CD4-positive, alpha-beta T cell (primary cell): ENCODE results near the gene FAM107B. TPM values are rescaled to one million over a fixed set of nuclear protein-coding genes. Genes with fewer than 3 reads are reported as not detected.

Experiments
- ATAC-seq: fragments of 200-7000 bp; cut with Tn5 transposase; one replicate; pipeline ENCODE4 v1.10.0; 2022; ENCODE audit warnings: mild to moderate bottlenecking; ENCODE audit not compliant: poor library complexity
- CTCF ChIA-PET: fragments of 350-600 bp; sonication (Branson Sonifier 250); formaldehyde crosslinking; loops from one replicate; lab custom pipeline; 2021; ENCODE audit warnings: antibody characterized with exemption, inconsistent platforms; lab: Charles Lee
- POLR2A ChIA-PET: fragments of 350-600 bp; sonication (Branson Sonifier 250); formaldehyde crosslinking; loops from one replicate; lab custom pipeline; 2021; ENCODE audit warnings: antibody characterized with exemption, inconsistent platforms; lab: Charles Lee
- DNase-seq, 14 experiments: peaks; one replicate each; pipeline ENCODE4 v3.0.0-alpha.2; 2013 to 2020; ENCODE audit warnings: mixed read lengths in 2 of 14
- H3K27ac ChIP-seq, 2 donors: one replicate each; pipeline versions ENCODE4 v1.5.1 to v1.7.0; 2013; ENCODE audit warnings: low read length in 2 of 2, low read depth in 1 of 2, mild to moderate bottlenecking in 1 of 2
- H3K27me3 ChIP-seq, 2 experiments: 1 replicate in 1 of 2; 2 replicates in 1 of 2; pipeline versions ENCODE4 v1.6.1 to v1.7.0; 2013; ENCODE audit warnings: low read length in 2 of 2, control low read depth in 1 of 2, mild to moderate bottlenecking in 1 of 2, moderate library complexity in 1 of 2; ENCODE audit not compliant: insufficient read depth in 2 of 2, control insufficient read depth in 1 of 2
- H3K36me3 ChIP-seq: one replicate; pipeline ENCODE4 v1.6.1; 2013; ENCODE audit warnings: low read length, control low read depth; ENCODE audit not compliant: insufficient read depth
- H3K4me1 ChIP-seq: one replicate; pipeline ENCODE4 v1.6.1; 2013; ENCODE audit warnings: low read length, control low read depth; ENCODE audit not compliant: insufficient read depth
- H3K4me3 ChIP-seq: one replicate; pipeline ENCODE4 v1.5.1; 2013; ENCODE audit warnings: mild to moderate bottlenecking, low read length, moderate library complexity
- H3K9me3 ChIP-seq, 2 experiments: 1 replicate in 1 of 2; 2 replicates in 1 of 2; pipeline versions ENCODE4 v1.6.1 to v1.7.0; 2013; ENCODE audit warnings: low read length in 2 of 2, mild to moderate bottlenecking in 2 of 2, control low read depth in 1 of 2, moderate library complexity in 1 of 2; ENCODE audit not compliant: control insufficient read depth in 1 of 2, insufficient read depth in 1 of 2
- H3K27ac Mint-ChIP-seq: one replicate; pipeline ENCODE4 v1.8.0; 2020; ENCODE audit warnings: mixed read lengths
- H3K27me3 Mint-ChIP-seq: one replicate; pipeline ENCODE4 v1.8.0; 2021; ENCODE audit warnings: mixed read lengths
- H3K36me3 Mint-ChIP-seq: one replicate; pipeline ENCODE4 v1.8.0; 2021; ENCODE audit warnings: low read depth, mixed read lengths
- H3K4me1 Mint-ChIP-seq: one replicate; pipeline ENCODE4 v1.8.0; 2021; ENCODE audit warnings: low read depth, mixed read lengths
- H3K4me3 Mint-ChIP-seq: one replicate; pipeline ENCODE4 v1.8.0; 2020; ENCODE audit warnings: mild to moderate bottlenecking, mixed read lengths
- H3K9me3 Mint-ChIP-seq: one replicate; pipeline ENCODE4 v1.8.0; 2020; ENCODE audit warnings: mixed read lengths
- CTCF ChIP-seq: fragments of 200-600 bp; IDR thresholded peaks from one replicate; pipeline ENCODE4 v1.8.0; 2022; ENCODE audit warnings: antibody characterized with exemption, mild to moderate bottlenecking
- intact Hi-C, 2 experiments: fragments of 100-400 bp; cut with DNase I in 1 of 2; cut with micrococcal nuclease in 1 of 2; formaldehyde crosslinking; loops; one replicate each; pipeline versions ENCODE4 v1.15.1 to v1.9.0; 2023 to 2025; cut with DNase I, micrococcal nuclease
- total RNA-seq, 174 experiments: library from RNA in 2 of 174; stranded (reverse) in 2 of 174; gene quantifications; one replicate each; pipeline ENCODE4 v1.2.3 and lab custom pipeline; 2021 to 2026

Gene FAM107B
- total RNA-seq, 2 experiments from 2014 or later, result 261 to 262 TPM

GRCh38 chr10:14485986-14486385 lies 288.7 kb downstream of the FAM107B start:
- no peak for DNase-seq
- H3K4me1 ChIP-seq, result no peaks in the 10 kb centered on the region
- ATAC-seq, result no peak
- no peaks in the 10 kb centered on the region for H3K36me3 Mint-ChIP-seq
- H3K27ac ChIP-seq, result no peak overlapping the region
- no peaks in the 10 kb centered on the region for H3K9me3 Mint-ChIP-seq
- peaks cover 7 to 13% of the 10 kb centered on the region in 2 experiments for H3K27me3 ChIP-seq
- H3K9me3 ChIP-seq, result no peaks in the 10 kb centered on the region
- no peak for TF ChIP-seq CTCF
- H3K27me3 Mint-ChIP-seq, result peaks cover 47% of the 10 kb centered on the region
- ChIA-PET CTCF (no interaction called here), POLR2A (no interaction called here)
- intact Hi-C loops, result loop anchor here in 1 of 2 experiments (2.0 kb wide), 1 partner anchor 19 kb away; no protein-coding TSS in a partner anchor
- no peak overlapping the region for H3K4me3 ChIP-seq
- no peaks in the 10 kb centered on the region for H3K36me3 ChIP-seq
- H3K27ac Mint-ChIP-seq, result no peak overlapping the region
- H3K4me1 Mint-ChIP-seq, result no peaks in the 10 kb centered on the region
- H3K4me3 Mint-ChIP-seq, result no peak overlapping the region

- H3K4me3 Mint-ChIP-seq, result no peak overlapping the region
Observed at GRCh38 chr10:14483417-14483816, 291.3 kb downstream of the FAM107B start.

GRCh38 chr10:14481752-14482151 lies 292.9 kb downstream of the FAM107B start:
- POLR2A ChIA-PET, result no interaction called here

More at GRCh38 chr10:14483417-14483816, 291.3 kb downstream of the FAM107B start:
- H3K9me3 ChIP-seq, result no peaks in the 10 kb centered on the region
- intact Hi-C loops, result no loop called here
- ChIA-PET POLR2A (no interaction called here), CTCF (interaction anchor here (1.0 kb wide), 1 partner anchor 164 kb away, joined by 3 read pairs; no protein-coding TSS in a partner anchor)
- no peaks in the 10 kb centered on the region for H3K36me3 Mint-ChIP-seq
- peaks cover 41% of the 10 kb centered on the region for H3K27me3 Mint-ChIP-seq
- TF ChIP-seq CTCF, result no peak
- no peaks in the 10 kb centered on the region for H3K4me1 Mint-ChIP-seq
- no peak overlapping the region for H3K27ac ChIP-seq
- H3K36me3 ChIP-seq, result no peaks in the 10 kb centered on the region
- ATAC-seq, result no peak
- peaks cover 7 to 13% of the 10 kb centered on the region in 2 experiments for H3K27me3 ChIP-seq
- H3K4me1 ChIP-seq, result no peaks in the 10 kb centered on the region
- no peaks in the 10 kb centered on the region for H3K9me3 Mint-ChIP-seq
- no peak for DNase-seq
- no peak overlapping the region for H3K27ac Mint-ChIP-seq
- H3K4me3 ChIP-seq, result no peak overlapping the region

More at GRCh38 chr10:14481752-14482151, 292.9 kb downstream of the FAM107B start:
- no peak overlapping the region for H3K27ac ChIP-seq
- CTCF ChIA-PET, result interaction anchor here (0.7 kb wide), 1 partner anchor 105 kb away, joined by 5 read pairs; no protein-coding TSS in a partner anchor
- no peak for TF ChIP-seq CTCF
- no peak overlapping the region for H3K4me3 ChIP-seq
- Mint-ChIP-seq H3K9me3 (no peaks in the 10 kb centered on the region), H3K4me1 (no peaks in the 10 kb centered on the region), H3K27ac (no peak overlapping the region), H3K4me3 (no peak overlapping the region), H3K36me3 (no peaks in the 10 kb centered on the region), H3K27me3 (peaks cover 27% of the 10 kb centered on the region)
- no peaks in the 10 kb centered on the region for H3K36me3 ChIP-seq
- no peak for ATAC-seq
- H3K9me3 ChIP-seq, result no peaks in the 10 kb centered on the region
- no peak for DNase-seq
- intact Hi-C loops, result no loop called here
- H3K27me3 ChIP-seq, result peaks cover 5 to 15% of the 10 kb centered on the region in 2 experiments
- no peaks in the 10 kb centered on the region for H3K4me1 ChIP-seq
